Loucy (cell line): Measurements from ENCODE around the gene PDK2.

Source experiments
- EZH2phosphoT487 ChIP-seq: fragments of 200-600 bp; IDR thresholded peaks from 2 replicates; pipeline ENCODE4 v1.6.1; 2018; ENCODE audit warnings: antibody characterized with exemption, mild to moderate bottlenecking, moderate library complexity, borderline replicate concordance
- TF ChIP-seq, protein P1 (sequence below): fragments of 200-600 bp; sonication (generic); conservative IDR thresholded peaks from 2 replicates; pipeline ENCODE4 v1.5.1; 2014; ENCODE audit warnings: mild to moderate bottlenecking, antibody characterized with exemption, low read length

GRCh38 chr17:50093246-50093645 is 1.9 kb upstream of the PDK2 start:
- TF ChIP-seq, protein P1, sequence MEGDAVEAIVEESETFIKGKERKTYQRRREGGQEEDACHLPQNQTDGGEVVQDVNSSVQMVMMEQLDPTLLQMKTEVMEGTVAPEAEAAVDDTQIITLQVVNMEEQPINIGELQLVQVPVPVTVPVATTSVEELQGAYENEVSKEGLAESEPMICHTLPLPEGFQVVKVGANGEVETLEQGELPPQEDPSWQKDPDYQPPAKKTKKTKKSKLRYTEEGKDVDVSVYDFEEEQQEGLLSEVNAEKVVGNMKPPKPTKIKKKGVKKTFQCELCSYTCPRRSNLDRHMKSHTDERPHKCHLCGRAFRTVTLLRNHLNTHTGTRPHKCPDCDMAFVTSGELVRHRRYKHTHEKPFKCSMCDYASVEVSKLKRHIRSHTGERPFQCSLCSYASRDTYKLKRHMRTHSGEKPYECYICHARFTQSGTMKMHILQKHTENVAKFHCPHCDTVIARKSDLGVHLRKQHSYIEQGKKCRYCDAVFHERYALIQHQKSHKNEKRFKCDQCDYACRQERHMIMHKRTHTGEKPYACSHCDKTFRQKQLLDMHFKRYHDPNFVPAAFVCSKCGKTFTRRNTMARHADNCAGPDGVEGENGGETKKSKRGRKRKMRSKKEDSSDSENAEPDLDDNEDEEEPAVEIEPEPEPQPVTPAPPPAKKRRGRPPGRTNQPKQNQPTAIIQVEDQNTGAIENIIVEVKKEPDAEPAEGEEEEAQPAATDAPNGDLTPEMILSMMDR = no peak
- no peak for TF ChIP-seq EZH2phosphoT487
